Upper lobe of left lung (tissue), 6 donors: Measurements from ENCODE around the gene ZNF366. TPM values are rescaled to one million over a fixed set of nuclear protein-coding genes. Genes with fewer than 3 reads are reported as not detected.

ENCODE experiments used
- ATAC-seq, 2 donors: fragments of 200-7000 bp; cut with Tn5 transposase; one replicate each; pipeline ENCODE4 v1.9.1; 2022; ENCODE audit warnings: mild to moderate bottlenecking in 2 of 2, moderate library complexity in 2 of 2; ENCODE audit not compliant: low FRiP score in 2 of 2
- DNase-seq, 2 donors: peaks; one replicate each; pipeline ENCODE4 v3.0.0-alpha.2; 2019 to 2020
- H3K27ac ChIP-seq, 4 donors: fragments of 200-600 bp; sonication (generic); one replicate each; pipeline ENCODE4 v1.5.1; 2016 to 2019
- H3K27me3 ChIP-seq, 4 donors: fragments of 200-600 bp; sonication (generic); one replicate each; pipeline ENCODE4 v1.5.1; 2017 to 2019
- H3K36me3 ChIP-seq, 4 donors: fragments of 200-600 bp; sonication (generic); one replicate each; pipeline ENCODE4 v1.5.1; 2016 to 2019
- H3K4me1 ChIP-seq, 4 donors: fragments of 200-600 bp; sonication (generic); one replicate each; pipeline ENCODE4 v1.5.1; 2018 to 2019
- H3K4me3 ChIP-seq, 4 donors: fragments of 200-600 bp; sonication (generic); one replicate each; pipeline ENCODE4 v1.5.1; 2017 to 2019; ENCODE audit warnings: mild to moderate bottlenecking in 2 of 4, moderate library complexity in 1 of 4
- H3K9me3 ChIP-seq, 4 donors: fragments of 200-600 bp; sonication (generic); one replicate each; pipeline ENCODE4 v1.5.1; 2018 to 2019
- EP300 ChIP-seq, 4 donors: sonication (generic); formaldehyde crosslinking; IDR thresholded peaks; one replicate each; pipeline ENCODE4 v1.5.1; 2017; ENCODE audit warnings: antibody characterized with exemption in 4 of 4, control low read depth in 2 of 4
- POLR2A ChIP-seq, 4 donors: fragments of 450-650 bp; IDR thresholded peaks; one replicate each; pipeline ENCODE4 v1.5.1; 2016 to 2017; ENCODE audit warnings: antibody characterized with exemption in 4 of 4, mild to moderate bottlenecking in 2 of 4
- POLR2AphosphoS5 ChIP-seq, 2 donors: sonication (generic); formaldehyde crosslinking; IDR thresholded peaks; one replicate each; pipeline ENCODE4 v1.5.1; 2017; ENCODE audit warnings: antibody characterized with exemption in 2 of 2
- WGBS, 2 donors: methylation state at CpG; one replicate each; pipeline ENCODE4 v1.1.5; 2017 to 2018; 5-methylcytosine and 5-hydroxymethylcytosine counted together
- total RNA-seq, 6 donors: library from RNA; depleted of rRNA in 4 of 6; stranded (reverse); fragments of >200 nt in 4 of 6; gene quantifications; one replicate each; pipeline versions ENCODE4 v1.1.0 to v1.2.1, GENCODE V29; 2016 to 2021
- TF ChIP-seq, protein P1 (sequence below), 6 experiments: fragments of 450-650 bp in 4 of 6; fragments of 200-600 bp in 2 of 6; sonication (generic) in 2 of 6; IDR thresholded peaks; one replicate each; pipeline ENCODE4 v1.5.1; 2016 to 2019; ENCODE audit warnings: antibody characterized with exemption in 6 of 6
- donor health status: DM: no; HTN: no; CAD: no; lungs with moderate emphysema.
- donor health status: DM: no; HTN: yes; CAD: no; lungs with severe emphysema.

The ZNF366 gene
- total RNA-seq, 6 donors from 2014 or later: 3.1 to 12.4 (median 6.3) TPM

- Histone ChIP-seq H3K4me1 (no peaks in the 10 kb centered on the region), H3K27ac (no peak overlapping the region), H3K4me3 (no peak overlapping the region), H3K36me3 (no peaks in the 10 kb centered on the region), H3K9me3 (no peaks in the 10 kb centered on the region), H3K27me3 (no peaks in the 10 kb centered on the region)
- 84 to 91% methylated on average over 9 of the region's 9 CpGs for WGBS, 2 donors
- TF ChIP-seq, protein P1, sequence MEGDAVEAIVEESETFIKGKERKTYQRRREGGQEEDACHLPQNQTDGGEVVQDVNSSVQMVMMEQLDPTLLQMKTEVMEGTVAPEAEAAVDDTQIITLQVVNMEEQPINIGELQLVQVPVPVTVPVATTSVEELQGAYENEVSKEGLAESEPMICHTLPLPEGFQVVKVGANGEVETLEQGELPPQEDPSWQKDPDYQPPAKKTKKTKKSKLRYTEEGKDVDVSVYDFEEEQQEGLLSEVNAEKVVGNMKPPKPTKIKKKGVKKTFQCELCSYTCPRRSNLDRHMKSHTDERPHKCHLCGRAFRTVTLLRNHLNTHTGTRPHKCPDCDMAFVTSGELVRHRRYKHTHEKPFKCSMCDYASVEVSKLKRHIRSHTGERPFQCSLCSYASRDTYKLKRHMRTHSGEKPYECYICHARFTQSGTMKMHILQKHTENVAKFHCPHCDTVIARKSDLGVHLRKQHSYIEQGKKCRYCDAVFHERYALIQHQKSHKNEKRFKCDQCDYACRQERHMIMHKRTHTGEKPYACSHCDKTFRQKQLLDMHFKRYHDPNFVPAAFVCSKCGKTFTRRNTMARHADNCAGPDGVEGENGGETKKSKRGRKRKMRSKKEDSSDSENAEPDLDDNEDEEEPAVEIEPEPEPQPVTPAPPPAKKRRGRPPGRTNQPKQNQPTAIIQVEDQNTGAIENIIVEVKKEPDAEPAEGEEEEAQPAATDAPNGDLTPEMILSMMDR (IDR thresholded peaks at IDR 0.05): no peak
- TF ChIP-seq POLR2AphosphoS5 (IDR thresholded peaks at IDR 0.05) (no peak), EP300 (IDR thresholded peaks at IDR 0.05) (no peak)
- ATAC-seq (no peak), DNase-seq (no peak)
Observed at GRCh38 chr5:72418271-72418670, 88.9 kb downstream of the ZNF366 start.

- Histone ChIP-seq H3K4me1 (no peaks in the 10 kb centered on the region), H3K9me3 (no peaks in the 10 kb centered on the region), H3K27ac (no peak overlapping the region), H3K27me3 (no peaks in the 10 kb centered on the region), H3K4me3 (no peak overlapping the region), H3K36me3 (no peaks in the 10 kb centered on the region)
- peak in 1 of 2 donors; percentile 83 for DNase-seq
- 95 to 96% methylated on average over 32 to 41 of the region's 48 CpGs for WGBS, 2 donors
- no peak for ATAC-seq
- no peak for TF ChIP-seq POLR2A (IDR thresholded peaks at IDR 0.05)
- no peak for TF ChIP-seq POLR2AphosphoS5 (IDR thresholded peaks at IDR 0.05)
- TF ChIP-seq EP300 (IDR thresholded peaks at IDR 0.05): no peak
- TF ChIP-seq, protein P1 (IDR thresholded peaks at IDR 0.05): no peak
Observed at GRCh38 chr5:72417333-72418062, 89.7 kb downstream of the ZNF366 start.

- H3K27ac ChIP-seq: peak overlapping the region in 1 of 4 donors; percentile 17
- 85% methylated on average over 5 of the region's 5 CpGs for WGBS, 2 donors
- ATAC-seq: no peak
- no peaks in the 10 kb centered on the region for H3K4me1 ChIP-seq
- no peak for DNase-seq
- H3K36me3 ChIP-seq: no peaks in the 10 kb centered on the region
- no peak overlapping the region for H3K4me3 ChIP-seq
- no peaks in the 10 kb centered on the region for H3K27me3 ChIP-seq
- H3K9me3 ChIP-seq: no peaks in the 10 kb centered on the region
- TF ChIP-seq, protein P1 (IDR thresholded peaks at IDR 0.05): no peak
- TF ChIP-seq POLR2A (IDR thresholded peaks at IDR 0.05) (no peak), EP300 (IDR thresholded peaks at IDR 0.05) (no peak), POLR2AphosphoS5 (IDR thresholded peaks at IDR 0.05) (no peak)
Observed at GRCh38 chr5:72415616-72416325, 91.4 kb downstream of the ZNF366 start.

GRCh38 chr5:72412283-72413055 is 94.7 kb downstream of the ZNF366 start:
- Histone ChIP-seq H3K36me3 (no peaks in the 10 kb centered on the region), H3K9me3 (no peaks in the 10 kb centered on the region), H3K27me3 (no peaks in the 10 kb centered on the region), H3K4me1 (peaks cover 0 to 3% (median 0%) of the 10 kb centered on the region in 4 donors), H3K27ac (no peak overlapping the region), H3K4me3 (no peak overlapping the region)
- no peak for ATAC-seq
- WGBS, 2 donors: 60 to 75% methylated on average over 4 of the region's 4 CpGs
- TF ChIP-seq, protein P1 (IDR thresholded peaks at IDR 0.05): no peak
- no peak for TF ChIP-seq POLR2AphosphoS5 (IDR thresholded peaks at IDR 0.05)
- TF ChIP-seq POLR2A (IDR thresholded peaks at IDR 0.05): no peak
- TF ChIP-seq EP300 (IDR thresholded peaks at IDR 0.05): no peak
- DNase-seq: no peak
